PFSK-1 (cell line): Measurements from ENCODE around the gene SFXN3.

Source experiments
- POLR2AphosphoS5 ChIP-seq: IDR thresholded peaks from 2 replicates; pipeline ENCODE4 v1.6.1; 2012; ENCODE audit warnings: low read depth, mild to moderate bottlenecking, control low read depth, low read length, moderate library complexity
- SIN3A ChIP-seq: IDR thresholded peaks from 2 replicates; pipeline ENCODE4 v1.6.1; 2012; ENCODE audit warnings: mild to moderate bottlenecking, low read length, moderate library complexity, borderline replicate concordance; ENCODE audit not compliant: insufficient read depth

GRCh38 chr10:101087965-101088364 lies 56.9 kb downstream of the SFXN3 start:
- TF ChIP-seq POLR2AphosphoS5: no peak
- TF ChIP-seq SIN3A: no peak
